Effector memory CD4-positive, alpha-beta T cell (primary cell): ENCODE data around the gene ATP8A1.
"Not testable (repeated sequence)": the region's sequence is repeated elsewhere in the genome, so short reads cannot be mapped to it uniquely, and the experiment has no call there.

Experiments
- DNase-seq, 3 donors: peaks; one replicate each; pipeline ENCODE4 v3.0.0-alpha.2; 2020
- H3K27ac ChIP-seq: 2 replicates; pipeline ENCODE4 v1.7.0; 2013; ENCODE audit warnings: mild to moderate bottlenecking, low read length, moderate library complexity; ENCODE audit not compliant: insufficient read depth, poor library complexity, severe bottlenecking
- H3K27me3 ChIP-seq: replicated peaks from 2 replicates; pipeline ENCODE4 v1.7.0; 2013; ENCODE audit warnings: mild to moderate bottlenecking, low read length; ENCODE audit not compliant: insufficient read depth, control insufficient read depth, poor library complexity, severe bottlenecking
- H3K36me3 ChIP-seq: 2 replicates; pipeline ENCODE4 v1.7.0; 2013; ENCODE audit warnings: mild to moderate bottlenecking, low read length, moderate library complexity; ENCODE audit not compliant: control insufficient read depth, insufficient read depth
- H3K4me1 ChIP-seq: 2 replicates; pipeline ENCODE4 v1.7.0; 2013; ENCODE audit warnings: low read length, mild to moderate bottlenecking; ENCODE audit not compliant: control insufficient read depth, insufficient read depth, poor library complexity, severe bottlenecking
- H3K4me3 ChIP-seq: 2 replicates; pipeline ENCODE4 v1.7.0; 2013; ENCODE audit warnings: low read length, low read depth, mild to moderate bottlenecking; ENCODE audit not compliant: insufficient read depth, poor library complexity, severe bottlenecking
- H3K9me3 ChIP-seq: 2 replicates; pipeline ENCODE4 v1.7.0; 2013; ENCODE audit warnings: mild to moderate bottlenecking, low read length, moderate library complexity; ENCODE audit not compliant: control insufficient read depth

Gene ATP8A1

DNA sequence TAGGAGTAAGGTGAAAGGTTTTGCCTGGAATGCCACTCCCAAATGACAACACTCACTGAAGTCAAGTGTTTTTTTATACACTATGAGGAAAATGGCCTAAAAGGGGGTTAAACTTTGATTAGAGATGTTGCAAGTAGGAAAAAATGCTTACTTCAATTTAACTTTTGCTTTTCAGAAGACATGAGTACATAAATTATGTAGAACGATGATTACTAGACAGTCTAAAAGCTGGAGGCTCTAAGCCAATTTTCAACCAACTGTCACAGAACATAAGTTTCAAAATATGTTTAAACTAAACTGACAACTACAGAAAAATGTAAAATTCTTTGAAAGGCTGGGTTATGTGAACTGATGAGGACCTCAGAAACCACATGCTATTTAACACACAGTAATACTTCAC is 176.2 kb downstream of the ATP8A1 start:
- no peak for DNase-seq
- Histone ChIP-seq H3K27ac (no peak overlapping the region), H3K9me3 (no peaks in the 10 kb centered on the region), H3K36me3 (no peaks in the 10 kb centered on the region), H3K4me3 (no peak overlapping the region), H3K4me1 (no peaks in the 10 kb centered on the region), H3K27me3 (no peaks in the 10 kb centered on the region)

GRCh38 chr4:42480281-42480680 is 176.6 kb downstream of the ATP8A1 start:
- H3K27ac ChIP-seq = no peak overlapping the region
- no peak for DNase-seq
- no peaks in the 10 kb centered on the region for H3K9me3 ChIP-seq

GRCh38 chr4:42478946-42479345 is 178.0 kb downstream of the ATP8A1 start:
- DNase-seq = no peak
- Histone ChIP-seq H3K4me3 (no peak overlapping the region), H3K9me3 (no peaks in the 10 kb centered on the region), H3K36me3 (no peaks in the 10 kb centered on the region), H3K27ac (no peak overlapping the region), H3K4me1 (no peaks in the 10 kb centered on the region), H3K27me3 (no peaks in the 10 kb centered on the region)

More at GRCh38 chr4:42480281-42480680, 176.6 kb downstream of the ATP8A1 start:
- Histone ChIP-seq H3K27me3 (no peaks in the 10 kb centered on the region), H3K36me3 (no peaks in the 10 kb centered on the region), H3K4me1 (no peaks in the 10 kb centered on the region), H3K4me3 (no peak overlapping the region)

- no peaks in the 10 kb centered on the region for H3K36me3 ChIP-seq
- DNase-seq = no peak
- no peaks in the 10 kb centered on the region for H3K4me1 ChIP-seq
- no peaks in the 10 kb centered on the region for H3K27me3 ChIP-seq
- H3K9me3 ChIP-seq = no peaks in the 10 kb centered on the region
- no peak overlapping the region for H3K27ac ChIP-seq
- no peak overlapping the region for H3K4me3 ChIP-seq
These were observed 178.4 kb downstream of the ATP8A1 start for GRCh38 chr4:42478509-42478908.

- no peaks in the 10 kb centered on the region for H3K36me3 ChIP-seq
- H3K27me3 ChIP-seq = no peaks in the 10 kb centered on the region
- H3K4me3 ChIP-seq = no peak overlapping the region
- no peaks in the 10 kb centered on the region for H3K9me3 ChIP-seq
- no peak overlapping the region for H3K27ac ChIP-seq
- no peaks in the 10 kb centered on the region for H3K4me1 ChIP-seq
- no peak for DNase-seq
These were observed 182.5 kb downstream of the ATP8A1 start for GRCh38 chr4:42474406-42474805.

- Histone ChIP-seq H3K27me3 (no peaks in the 10 kb centered on the region), H3K9me3 (no peaks in the 10 kb centered on the region), H3K36me3 (no peaks in the 10 kb centered on the region), H3K27ac (no peak overlapping the region), H3K4me1 (no peaks in the 10 kb centered on the region), H3K4me3 (no peak overlapping the region)
- DNase-seq = no peak
These were observed 183.7 kb downstream of the ATP8A1 start for GRCh38 chr4:42473071-42473684.

- H3K4me3 ChIP-seq = no peak overlapping the region
- no peaks in the 10 kb centered on the region for H3K4me1 ChIP-seq
- H3K9me3 ChIP-seq = no peaks in the 10 kb centered on the region
- no peaks in the 10 kb centered on the region for H3K36me3 ChIP-seq
- H3K27ac ChIP-seq = no peak overlapping the region
- H3K27me3 ChIP-seq = no peaks in the 10 kb centered on the region
- no peak for DNase-seq
These were observed 185.0 kb downstream of the ATP8A1 start for GRCh38 chr4:42471896-42472295.

DNA sequence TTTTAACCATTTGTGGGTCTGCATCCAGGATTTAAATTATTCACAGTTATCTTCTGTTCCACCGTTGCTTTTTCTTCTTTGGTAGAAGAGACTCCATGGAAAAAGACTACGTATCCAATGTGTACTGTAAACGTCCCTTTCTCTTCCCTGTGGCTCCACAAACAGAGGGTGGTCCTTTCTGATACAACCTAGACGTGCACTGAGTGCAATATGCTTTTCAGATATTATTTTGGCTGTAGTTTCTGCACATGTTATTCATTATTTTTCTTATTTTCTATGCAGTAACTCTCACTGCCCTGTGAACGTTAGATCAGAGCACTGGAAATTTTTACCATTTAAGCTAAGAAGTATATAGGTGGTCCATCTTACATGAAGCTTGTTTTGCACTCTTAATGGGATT is 186.9 kb downstream of the ATP8A1 start:
- H3K27me3 ChIP-seq = no peaks in the 10 kb centered on the region
- H3K4me3 ChIP-seq = no peak overlapping the region
- H3K36me3 ChIP-seq = no peaks in the 10 kb centered on the region
- no peak overlapping the region for H3K27ac ChIP-seq
- no peaks in the 10 kb centered on the region for H3K4me1 ChIP-seq
- H3K9me3 ChIP-seq = no peaks in the 10 kb centered on the region
- no peak for DNase-seq

DNA sequence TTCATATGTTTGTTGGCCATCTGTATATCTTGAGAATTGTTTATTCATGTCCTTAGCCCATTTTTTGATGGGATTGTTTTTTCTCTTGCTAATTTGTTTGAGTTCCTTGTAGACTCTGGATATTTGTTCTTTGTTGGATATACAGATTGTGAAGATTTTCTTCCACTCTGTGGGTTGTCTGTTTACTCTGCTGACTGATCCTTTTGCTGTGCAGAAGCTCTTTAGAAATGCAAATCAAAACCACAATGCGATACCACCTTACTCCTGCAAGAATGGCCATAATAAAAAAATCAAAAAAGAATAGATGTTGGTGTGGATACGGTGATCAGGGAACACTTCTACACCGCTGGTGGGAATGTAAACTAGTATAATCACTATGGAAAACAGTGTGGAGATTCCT is 189.1 kb downstream of the ATP8A1 start:
- H3K9me3 ChIP-seq, H3K4me3 ChIP-seq, H3K36me3 ChIP-seq, H3K27me3 ChIP-seq, H3K27ac ChIP-seq, H3K4me1 ChIP-seq, DNase-seq: not testable (repeated sequence)

DNA sequence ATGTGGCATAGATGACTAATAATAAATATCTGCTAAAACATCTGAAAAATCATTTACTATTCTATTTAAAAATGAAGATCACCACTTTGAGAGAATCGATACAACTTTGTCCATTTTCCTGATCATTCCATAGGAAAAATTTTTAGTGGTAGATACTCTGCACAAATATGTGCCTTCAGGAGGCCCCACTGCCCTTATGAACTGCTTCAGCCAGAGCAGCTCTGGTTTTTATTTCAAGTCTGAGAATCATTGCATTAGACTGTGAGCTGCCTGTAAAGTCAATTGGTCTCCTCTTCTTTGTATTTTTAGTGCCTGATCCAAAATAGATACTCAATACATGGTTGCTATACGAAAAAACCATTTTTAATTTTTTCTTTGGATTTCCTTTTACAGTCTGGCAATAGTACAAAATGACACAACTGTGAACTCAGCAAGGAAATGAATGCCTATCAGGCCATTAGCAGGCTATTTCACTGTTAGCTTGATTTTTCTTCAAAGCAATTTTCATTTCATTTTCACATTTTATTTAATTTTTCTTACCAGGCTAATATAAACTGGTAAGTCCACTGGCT is 190.5 kb downstream of the ATP8A1 start:
- Histone ChIP-seq H3K36me3 (peaks cover 4% of the 10 kb centered on the region), H3K4me1 (no peaks in the 10 kb centered on the region), H3K27ac (no peak overlapping the region), H3K27me3 (no peaks in the 10 kb centered on the region), H3K4me3 (no peak overlapping the region), H3K9me3 (no peaks in the 10 kb centered on the region)
- no peak for DNase-seq
